ENCODE data around the gene TNNI3K. TPM values are rescaled to one million over a fixed set of nuclear protein-coding genes. Genes with fewer than 3 reads are reported as not detected.

TNNI3K gene
- total and polyA plus RNA-seq, 9 of the 15 experiments (the other 6 are each of a cell fraction or from before 2014, with no cell fraction given), result 0.21 to 0.53 (median 0.32) TPM; not detected in 5

DNA sequence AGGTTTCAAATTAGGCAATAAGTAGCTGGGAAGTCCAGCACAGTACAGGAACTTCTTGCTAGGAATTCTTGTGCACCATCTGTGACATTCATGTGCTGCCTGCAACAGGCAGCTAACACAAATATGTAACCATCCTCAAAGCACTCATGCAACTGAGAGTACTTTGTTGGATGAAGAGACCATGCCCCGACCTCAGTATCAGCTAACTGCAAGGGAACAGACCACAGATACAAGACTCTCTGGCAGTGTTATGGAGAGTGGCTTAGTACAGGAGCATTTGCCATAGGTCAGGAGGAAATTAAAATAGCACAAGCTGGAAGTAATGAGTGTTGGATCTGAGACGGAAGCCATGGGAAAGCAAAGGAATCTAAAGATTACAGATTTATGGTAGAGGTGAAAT is 153.7 kb downstream of the TNNI3K start:
- H3K27ac ChIP-seq (ENCODE audit: extremely low read depth, low read depth, low read length), result no peak overlapping the region
- CTCF ChIA-PET (ENCODE audit: low intra/inter-chr PET ratio), result no interaction called here
- intact Hi-C loops (cut with micrococcal nuclease) (no loop called here), in situ Hi-C loops (cut with MboI) (no loop called here)
- H3K27me3 ChIP-seq (ENCODE audit: control insufficient read depth in 2 of 2, insufficient read depth in 2 of 2, low read length in 2 of 2), result no peaks in the 10 kb centered on the region
- no peak overlapping the region for H3K4me3 ChIP-seq
- H4K20me1 ChIP-seq (replicated peaks; ENCODE audit: control insufficient read depth, insufficient read depth, low read length), result no peaks in the 10 kb centered on the region
- FAIRE-seq (no peak), ATAC-seq (no peak), DNase-seq (ENCODE audit: extremely low read depth in 1 of 4, low spot score in 3 of 4) (no peak)
- H3K79me2 ChIP-seq (ENCODE audit: control insufficient read depth, insufficient read depth, low read length), result no peaks in the 10 kb centered on the region
- H3K9ac ChIP-seq (ENCODE audit: insufficient read depth in 1 of 2, low read depth in 2 of 2, low read length in 2 of 2), result no peak overlapping the region
- no peaks in the 10 kb centered on the region for H3K36me3 ChIP-seq (ENCODE audit: control insufficient read depth, insufficient read depth, low read length)
- H3K4me2 ChIP-seq (ENCODE audit: insufficient read depth, low read length), result no peak overlapping the region
- BruUV-seq (replicated peaks), result no TSS peak
- 0% methylated on average over 2 of the region's 2 CpGs for WGBS (ENCODE audit: insufficient coverage, low coverage, missing lambda C conversion rate)
- no peaks in the 10 kb centered on the region for H3K9me1 ChIP-seq (ENCODE audit: control insufficient read depth, insufficient read depth, low read length)
- POLR2A ChIA-PET, result no interaction called here
- no peaks in the 10 kb centered on the region for H3K4me1 ChIP-seq (replicated peaks in 1 of 2; ENCODE audit: control insufficient read depth in 2 of 2, insufficient read depth in 2 of 2, low read length in 2 of 2)
- H3K9me3 ChIP-seq (replicated peaks; ENCODE audit: control insufficient read depth, insufficient read depth, low read depth, low read length), result no peaks in the 10 kb centered on the region
- H2AFZ ChIP-seq (ENCODE audit: low read depth, low read length), result no peak overlapping the region
- TF ChIP-seq CBX2 (IDR thresholded peaks at IDR 0.05; ENCODE audit: insufficient read depth, low read length, poor library complexity, severe bottlenecking) (no peak), CXXC5 (CRISPR knock-in tag; IDR thresholded peaks at IDR 0.05) (no peak), ZNF134 (CRISPR knock-in tag; conservative IDR thresholded peaks at IDR 0.05) (no peak), GTF2F1 (IDR thresholded peaks at IDR 0.05; ENCODE audit: low read depth, low read length) (no peak), ZNF174 (CRISPR knock-in tag; IDR thresholded peaks at IDR 0.05) (no peak), ZNF239 (CRISPR knock-in tag; IDR thresholded peaks at IDR 0.05) (no peak), BACH1 (tag; IDR thresholded peaks at IDR 0.05) (no peak), CBX8 (IDR thresholded peaks at IDR 0.05; ENCODE audit: borderline replicate concordance, extremely low read depth, low read depth, low read length, poor library complexity, severe bottlenecking) (no peak)
- TF ChIP-seq, protein P1, sequence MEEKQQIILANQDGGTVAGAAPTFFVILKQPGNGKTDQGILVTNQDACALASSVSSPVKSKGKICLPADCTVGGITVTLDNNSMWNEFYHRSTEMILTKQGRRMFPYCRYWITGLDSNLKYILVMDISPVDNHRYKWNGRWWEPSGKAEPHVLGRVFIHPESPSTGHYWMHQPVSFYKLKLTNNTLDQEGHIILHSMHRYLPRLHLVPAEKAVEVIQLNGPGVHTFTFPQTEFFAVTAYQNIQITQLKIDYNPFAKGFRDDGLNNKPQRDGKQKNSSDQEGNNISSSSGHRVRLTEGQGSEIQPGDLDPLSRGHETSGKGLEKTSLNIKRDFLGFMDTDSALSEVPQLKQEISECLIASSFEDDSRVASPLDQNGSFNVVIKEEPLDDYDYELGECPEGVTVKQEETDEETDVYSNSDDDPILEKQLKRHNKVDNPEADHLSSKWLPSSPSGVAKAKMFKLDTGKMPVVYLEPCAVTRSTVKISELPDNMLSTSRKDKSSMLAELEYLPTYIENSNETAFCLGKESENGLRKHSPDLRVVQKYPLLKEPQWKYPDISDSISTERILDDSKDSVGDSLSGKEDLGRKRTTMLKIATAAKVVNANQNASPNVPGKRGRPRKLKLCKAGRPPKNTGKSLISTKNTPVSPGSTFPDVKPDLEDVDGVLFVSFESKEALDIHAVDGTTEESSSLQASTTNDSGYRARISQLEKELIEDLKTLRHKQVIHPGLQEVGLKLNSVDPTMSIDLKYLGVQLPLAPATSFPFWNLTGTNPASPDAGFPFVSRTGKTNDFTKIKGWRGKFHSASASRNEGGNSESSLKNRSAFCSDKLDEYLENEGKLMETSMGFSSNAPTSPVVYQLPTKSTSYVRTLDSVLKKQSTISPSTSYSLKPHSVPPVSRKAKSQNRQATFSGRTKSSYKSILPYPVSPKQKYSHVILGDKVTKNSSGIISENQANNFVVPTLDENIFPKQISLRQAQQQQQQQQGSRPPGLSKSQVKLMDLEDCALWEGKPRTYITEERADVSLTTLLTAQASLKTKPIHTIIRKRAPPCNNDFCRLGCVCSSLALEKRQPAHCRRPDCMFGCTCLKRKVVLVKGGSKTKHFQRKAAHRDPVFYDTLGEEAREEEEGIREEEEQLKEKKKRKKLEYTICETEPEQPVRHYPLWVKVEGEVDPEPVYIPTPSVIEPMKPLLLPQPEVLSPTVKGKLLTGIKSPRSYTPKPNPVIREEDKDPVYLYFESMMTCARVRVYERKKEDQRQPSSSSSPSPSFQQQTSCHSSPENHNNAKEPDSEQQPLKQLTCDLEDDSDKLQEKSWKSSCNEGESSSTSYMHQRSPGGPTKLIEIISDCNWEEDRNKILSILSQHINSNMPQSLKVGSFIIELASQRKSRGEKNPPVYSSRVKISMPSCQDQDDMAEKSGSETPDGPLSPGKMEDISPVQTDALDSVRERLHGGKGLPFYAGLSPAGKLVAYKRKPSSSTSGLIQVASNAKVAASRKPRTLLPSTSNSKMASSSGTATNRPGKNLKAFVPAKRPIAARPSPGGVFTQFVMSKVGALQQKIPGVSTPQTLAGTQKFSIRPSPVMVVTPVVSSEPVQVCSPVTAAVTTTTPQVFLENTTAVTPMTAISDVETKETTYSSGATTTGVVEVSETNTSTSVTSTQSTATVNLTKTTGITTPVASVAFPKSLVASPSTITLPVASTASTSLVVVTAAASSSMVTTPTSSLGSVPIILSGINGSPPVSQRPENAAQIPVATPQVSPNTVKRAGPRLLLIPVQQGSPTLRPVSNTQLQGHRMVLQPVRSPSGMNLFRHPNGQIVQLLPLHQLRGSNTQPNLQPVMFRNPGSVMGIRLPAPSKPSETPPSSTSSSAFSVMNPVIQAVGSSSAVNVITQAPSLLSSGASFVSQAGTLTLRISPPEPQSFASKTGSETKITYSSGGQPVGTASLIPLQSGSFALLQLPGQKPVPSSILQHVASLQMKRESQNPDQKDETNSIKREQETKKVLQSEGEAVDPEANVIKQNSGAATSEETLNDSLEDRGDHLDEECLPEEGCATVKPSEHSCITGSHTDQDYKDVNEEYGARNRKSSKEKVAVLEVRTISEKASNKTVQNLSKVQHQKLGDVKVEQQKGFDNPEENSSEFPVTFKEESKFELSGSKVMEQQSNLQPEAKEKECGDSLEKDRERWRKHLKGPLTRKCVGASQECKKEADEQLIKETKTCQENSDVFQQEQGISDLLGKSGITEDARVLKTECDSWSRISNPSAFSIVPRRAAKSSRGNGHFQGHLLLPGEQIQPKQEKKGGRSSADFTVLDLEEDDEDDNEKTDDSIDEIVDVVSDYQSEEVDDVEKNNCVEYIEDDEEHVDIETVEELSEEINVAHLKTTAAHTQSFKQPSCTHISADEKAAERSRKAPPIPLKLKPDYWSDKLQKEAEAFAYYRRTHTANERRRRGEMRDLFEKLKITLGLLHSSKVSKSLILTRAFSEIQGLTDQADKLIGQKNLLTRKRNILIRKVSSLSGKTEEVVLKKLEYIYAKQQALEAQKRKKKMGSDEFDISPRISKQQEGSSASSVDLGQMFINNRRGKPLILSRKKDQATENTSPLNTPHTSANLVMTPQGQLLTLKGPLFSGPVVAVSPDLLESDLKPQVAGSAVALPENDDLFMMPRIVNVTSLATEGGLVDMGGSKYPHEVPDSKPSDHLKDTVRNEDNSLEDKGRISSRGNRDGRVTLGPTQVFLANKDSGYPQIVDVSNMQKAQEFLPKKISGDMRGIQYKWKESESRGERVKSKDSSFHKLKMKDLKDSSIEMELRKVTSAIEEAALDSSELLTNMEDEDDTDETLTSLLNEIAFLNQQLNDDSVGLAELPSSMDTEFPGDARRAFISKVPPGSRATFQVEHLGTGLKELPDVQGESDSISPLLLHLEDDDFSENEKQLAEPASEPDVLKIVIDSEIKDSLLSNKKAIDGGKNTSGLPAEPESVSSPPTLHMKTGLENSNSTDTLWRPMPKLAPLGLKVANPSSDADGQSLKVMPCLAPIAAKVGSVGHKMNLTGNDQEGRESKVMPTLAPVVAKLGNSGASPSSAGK (IDR thresholded peaks at IDR 0.05), result no peak
- TF ChIP-seq, protein P2, sequence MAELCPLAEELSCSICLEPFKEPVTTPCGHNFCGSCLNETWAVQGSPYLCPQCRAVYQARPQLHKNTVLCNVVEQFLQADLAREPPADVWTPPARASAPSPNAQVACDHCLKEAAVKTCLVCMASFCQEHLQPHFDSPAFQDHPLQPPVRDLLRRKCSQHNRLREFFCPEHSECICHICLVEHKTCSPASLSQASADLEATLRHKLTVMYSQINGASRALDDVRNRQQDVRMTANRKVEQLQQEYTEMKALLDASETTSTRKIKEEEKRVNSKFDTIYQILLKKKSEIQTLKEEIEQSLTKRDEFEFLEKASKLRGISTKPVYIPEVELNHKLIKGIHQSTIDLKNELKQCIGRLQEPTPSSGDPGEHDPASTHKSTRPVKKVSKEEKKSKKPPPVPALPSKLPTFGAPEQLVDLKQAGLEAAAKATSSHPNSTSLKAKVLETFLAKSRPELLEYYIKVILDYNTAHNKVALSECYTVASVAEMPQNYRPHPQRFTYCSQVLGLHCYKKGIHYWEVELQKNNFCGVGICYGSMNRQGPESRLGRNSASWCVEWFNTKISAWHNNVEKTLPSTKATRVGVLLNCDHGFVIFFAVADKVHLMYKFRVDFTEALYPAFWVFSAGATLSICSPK (IDR thresholded peaks at IDR 0.05; ENCODE audit: borderline replicate concordance), result no peak

All from K562 (cell line).